Erythroblast (primary cell): ENCODE measurements around the gene SRRM3.

Experiments used
- GATA1 ChIP-seq: IDR thresholded peaks from 2 replicates; pipeline ENCODE4 v1.6.1; 2011; ENCODE audit warnings: low read depth, mild to moderate bottlenecking, control low read depth, low read length, moderate library complexity
- POLR2A ChIP-seq: IDR thresholded peaks from 2 replicates; pipeline ENCODE4 v1.6.1; 2011; ENCODE audit warnings: mild to moderate bottlenecking, low read length

DNA sequence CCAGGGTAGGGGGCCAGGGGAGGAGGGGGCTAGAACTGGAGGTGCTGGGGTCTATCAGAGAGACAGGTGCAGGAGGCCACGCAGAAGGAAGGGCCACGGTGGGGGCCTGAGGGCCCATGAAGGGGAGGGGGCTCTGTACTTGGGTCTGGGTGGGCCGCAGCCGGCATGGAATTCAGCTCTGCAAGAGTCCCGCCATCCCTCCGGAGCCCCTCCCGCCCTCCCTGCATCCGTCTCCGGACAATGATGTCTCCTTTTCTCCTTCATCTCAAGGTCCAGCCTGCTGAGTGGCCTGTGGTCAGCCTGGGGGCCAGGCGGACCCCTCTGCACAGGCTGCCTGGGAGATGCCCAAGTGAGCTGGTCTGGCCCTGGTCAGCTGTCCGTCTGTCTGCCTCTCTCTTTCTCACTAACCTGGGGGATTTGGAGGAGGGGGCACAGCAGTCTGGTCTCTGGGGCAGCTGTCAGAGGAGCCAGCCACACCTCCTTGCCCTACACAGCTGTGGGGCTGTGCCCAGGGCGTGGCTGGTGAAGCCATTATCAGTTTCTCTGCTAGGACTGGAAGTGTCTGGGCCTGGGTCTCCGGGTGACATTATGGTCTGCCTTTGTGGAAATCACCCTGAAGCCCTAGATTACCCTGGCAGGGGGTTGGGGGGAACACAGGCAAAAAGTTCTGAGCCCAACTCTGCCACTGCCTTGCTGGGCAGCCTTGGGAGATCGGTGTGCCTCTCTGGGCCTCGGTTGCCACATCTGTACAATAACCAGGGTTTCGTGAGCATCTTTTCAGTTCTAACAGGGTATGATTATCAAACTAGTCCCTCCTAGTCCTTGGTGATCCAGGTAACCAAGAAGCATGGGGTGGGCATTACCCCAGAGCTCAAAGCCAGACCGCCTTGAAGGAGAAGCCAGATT, 81.8 kb downstream of the SRRM3 start:
- no peak for TF ChIP-seq POLR2A
- TF ChIP-seq GATA1 = no peak
